Suprapubic skin (tissue), 4 donors: ENCODE measurements around the gene GSK3A.

ENCODE experiments used
- POLR2A ChIP-seq, 2 donors: fragments of 450-650 bp; IDR thresholded peaks; one replicate each; pipeline ENCODE4 v1.6.1; 2017; ENCODE audit warnings: antibody characterized with exemption in 2 of 2, mild to moderate bottlenecking in 2 of 2, moderate library complexity in 2 of 2
- POLR2AphosphoS5 ChIP-seq, 3 donors: sonication (generic); formaldehyde crosslinking; IDR thresholded peaks; one replicate each; pipeline ENCODE4 v1.6.1; 2017; ENCODE audit warnings: antibody characterized with exemption in 3 of 3
- TF ChIP-seq, protein P1 (sequence below), 2 donors: fragments of 200-600 bp in 1 of 2; fragments of 450-650 bp in 1 of 2; sonication (generic) in 1 of 2; IDR thresholded peaks; one replicate each; pipeline ENCODE4 v1.5.1; 2016 to 2019; ENCODE audit warnings: antibody characterized with exemption in 2 of 2, mild to moderate bottlenecking in 1 of 2, moderate library complexity in 1 of 2

DNA sequence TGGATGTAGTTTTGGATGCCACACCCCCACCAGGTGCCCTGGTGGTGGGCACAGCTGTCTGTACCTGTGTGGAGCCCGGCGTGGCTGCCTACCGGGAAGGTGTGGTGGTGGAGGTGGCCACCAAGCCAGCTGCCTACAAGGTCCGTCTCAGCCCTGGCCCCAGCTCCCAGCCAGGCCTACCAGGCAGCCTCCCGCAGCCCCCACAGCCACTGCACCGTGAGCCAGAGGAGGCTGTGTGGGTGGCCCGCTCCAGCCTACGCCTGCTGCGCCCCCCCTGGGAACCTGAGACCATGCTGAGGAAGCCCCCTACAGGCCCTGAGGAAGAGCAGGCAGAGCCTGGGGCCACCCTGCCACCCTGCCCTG lies 30.1 kb upstream of the GSK3A start:
- no peak for TF ChIP-seq POLR2A (IDR thresholded peaks at IDR 0.05)
- TF ChIP-seq, protein P1, sequence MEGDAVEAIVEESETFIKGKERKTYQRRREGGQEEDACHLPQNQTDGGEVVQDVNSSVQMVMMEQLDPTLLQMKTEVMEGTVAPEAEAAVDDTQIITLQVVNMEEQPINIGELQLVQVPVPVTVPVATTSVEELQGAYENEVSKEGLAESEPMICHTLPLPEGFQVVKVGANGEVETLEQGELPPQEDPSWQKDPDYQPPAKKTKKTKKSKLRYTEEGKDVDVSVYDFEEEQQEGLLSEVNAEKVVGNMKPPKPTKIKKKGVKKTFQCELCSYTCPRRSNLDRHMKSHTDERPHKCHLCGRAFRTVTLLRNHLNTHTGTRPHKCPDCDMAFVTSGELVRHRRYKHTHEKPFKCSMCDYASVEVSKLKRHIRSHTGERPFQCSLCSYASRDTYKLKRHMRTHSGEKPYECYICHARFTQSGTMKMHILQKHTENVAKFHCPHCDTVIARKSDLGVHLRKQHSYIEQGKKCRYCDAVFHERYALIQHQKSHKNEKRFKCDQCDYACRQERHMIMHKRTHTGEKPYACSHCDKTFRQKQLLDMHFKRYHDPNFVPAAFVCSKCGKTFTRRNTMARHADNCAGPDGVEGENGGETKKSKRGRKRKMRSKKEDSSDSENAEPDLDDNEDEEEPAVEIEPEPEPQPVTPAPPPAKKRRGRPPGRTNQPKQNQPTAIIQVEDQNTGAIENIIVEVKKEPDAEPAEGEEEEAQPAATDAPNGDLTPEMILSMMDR (IDR thresholded peaks at IDR 0.05) = no peak
- TF ChIP-seq POLR2AphosphoS5 (IDR thresholded peaks at IDR 0.05) = no peak
